RWPE1 (cell line): ENCODE results near the gene BIRC5.
A peak's percentile ranks its signal among the peaks of the same experiment; 100 is the strongest.

Source experiments
- CTCF ChIA-PET: fragments of 350-600 bp; sonication (Branson Sonifier 250); formaldehyde crosslinking; extraction: SDS; loops from one replicate; lab custom pipeline; 2021; lab: Yijun Ruan, JAX
- POLR2A ChIA-PET: fragments of 400-600 bp; formaldehyde crosslinking; extraction: SDS; loops from one replicate; lab custom pipeline; 2020; ENCODE audit warnings: antibody characterized with exemption; ENCODE audit not compliant: low non-redundant PET; lab: Yijun Ruan, JAX
- DNase-seq: peaks from one replicate; pipeline ENCODE4 v3.0.0; 2012; ENCODE audit warnings: low spot score
- H3K27ac ChIP-seq: fragments of 450-650 bp; 2 replicates; pipeline ENCODE4 v1.5.1; 2017
- TF ChIP-seq, protein P1 (sequence below): fragments of 450-650 bp; conservative IDR thresholded peaks from 2 replicates; pipeline ENCODE4 v1.5.1; 2017; ENCODE audit warnings: low read depth, mild to moderate bottlenecking

BIRC5 gene

DNA sequence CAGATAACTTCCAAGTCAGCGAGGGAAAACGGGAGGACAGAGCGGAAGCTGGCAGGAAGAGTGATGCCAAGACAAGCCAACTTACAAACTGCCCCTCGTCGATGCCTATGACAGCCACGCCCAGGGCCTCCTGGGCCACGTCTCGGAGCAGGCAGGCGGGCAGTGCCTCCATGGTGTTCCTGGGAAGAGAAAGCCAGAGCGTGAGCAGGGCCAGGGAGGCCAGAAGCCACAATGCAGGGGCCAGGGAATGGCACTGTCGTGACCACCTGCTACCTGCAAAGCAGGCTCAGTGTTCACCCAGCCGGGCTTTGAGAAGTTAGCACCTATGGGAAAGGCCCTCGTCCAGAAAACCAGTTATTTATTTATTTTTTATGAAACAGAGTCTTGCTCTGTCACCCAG lies 31.5 kb upstream of the BIRC5 start:
- ChIA-PET CTCF (interaction anchor here (1.9 kb wide), 1 partner anchor 97 kb away, joined by 4 read pairs; no protein-coding TSS in a partner anchor), POLR2A (interaction anchor here (0.6 kb wide), 1 partner anchor 42 kb away, joined by 3 read pairs; no protein-coding TSS in a partner anchor)
- peak overlapping the region; percentile 20; the same call in 1 of the 2 replicates for H3K27ac ChIP-seq
- no peak for DNase-seq
- TF ChIP-seq, protein P1, sequence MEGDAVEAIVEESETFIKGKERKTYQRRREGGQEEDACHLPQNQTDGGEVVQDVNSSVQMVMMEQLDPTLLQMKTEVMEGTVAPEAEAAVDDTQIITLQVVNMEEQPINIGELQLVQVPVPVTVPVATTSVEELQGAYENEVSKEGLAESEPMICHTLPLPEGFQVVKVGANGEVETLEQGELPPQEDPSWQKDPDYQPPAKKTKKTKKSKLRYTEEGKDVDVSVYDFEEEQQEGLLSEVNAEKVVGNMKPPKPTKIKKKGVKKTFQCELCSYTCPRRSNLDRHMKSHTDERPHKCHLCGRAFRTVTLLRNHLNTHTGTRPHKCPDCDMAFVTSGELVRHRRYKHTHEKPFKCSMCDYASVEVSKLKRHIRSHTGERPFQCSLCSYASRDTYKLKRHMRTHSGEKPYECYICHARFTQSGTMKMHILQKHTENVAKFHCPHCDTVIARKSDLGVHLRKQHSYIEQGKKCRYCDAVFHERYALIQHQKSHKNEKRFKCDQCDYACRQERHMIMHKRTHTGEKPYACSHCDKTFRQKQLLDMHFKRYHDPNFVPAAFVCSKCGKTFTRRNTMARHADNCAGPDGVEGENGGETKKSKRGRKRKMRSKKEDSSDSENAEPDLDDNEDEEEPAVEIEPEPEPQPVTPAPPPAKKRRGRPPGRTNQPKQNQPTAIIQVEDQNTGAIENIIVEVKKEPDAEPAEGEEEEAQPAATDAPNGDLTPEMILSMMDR, result no peak

DNA sequence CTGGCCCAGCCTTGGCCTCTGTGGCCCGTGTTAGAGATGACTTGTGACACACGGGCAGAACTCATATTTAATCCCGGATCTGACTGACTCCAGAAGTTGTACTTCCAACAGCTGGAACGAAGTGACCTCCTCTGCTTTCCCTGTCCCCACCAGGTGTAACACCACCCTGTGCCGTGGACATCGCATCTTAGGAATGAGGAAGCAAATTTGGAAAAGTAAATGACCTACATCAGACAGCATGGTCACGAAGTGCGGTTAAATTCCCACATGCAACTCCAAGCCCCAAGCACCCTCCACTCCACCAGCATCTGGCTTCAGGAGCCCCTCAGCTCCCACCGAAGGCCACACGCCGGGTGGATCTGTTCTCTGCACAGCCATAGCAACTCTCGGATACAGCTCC lies 30.1 kb upstream of the BIRC5 start:
- CTCF ChIA-PET, result interaction anchor here (0.7 to 1.9 kb wide), 2 partner anchors 59 to 99 kb away, joined by 3 to 4 read pairs; no protein-coding TSS in a partner anchor
- POLR2A ChIA-PET, result no interaction called here
- peak overlapping the region; percentile 81 for H3K27ac ChIP-seq
- no peak for DNase-seq
- TF ChIP-seq, protein P1, result no peak

DNA sequence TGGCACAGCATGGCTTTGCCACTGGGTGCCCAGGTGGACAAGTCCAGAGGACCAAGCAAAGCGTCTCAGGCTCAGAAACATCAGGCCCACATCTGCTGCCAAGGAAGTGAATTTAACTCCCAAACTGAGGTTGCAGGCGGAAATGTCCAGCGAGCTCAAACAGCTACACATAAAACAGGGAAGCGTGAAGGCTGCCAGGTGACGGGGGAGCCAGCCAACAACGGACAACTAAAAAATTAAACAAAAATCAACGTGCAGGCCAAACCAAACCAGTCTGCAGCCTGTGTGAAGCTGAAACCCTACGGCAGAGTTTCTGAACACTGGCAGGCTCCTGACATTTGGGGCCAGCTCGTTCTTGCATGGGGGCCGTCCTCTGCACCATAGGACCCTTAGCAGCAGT lies 29.7 kb upstream of the BIRC5 start:
- H3K27ac ChIP-seq, result peak overlapping the region; percentile 81
- TF ChIP-seq, protein P1, result no peak
- CTCF ChIA-PET, result interaction anchor here (0.7 to 1.9 kb wide), 2 partner anchors 60 to 99 kb away, joined by 3 to 4 read pairs; no protein-coding TSS in a partner anchor
- POLR2A ChIA-PET, result no interaction called here
- no peak for DNase-seq

DNA sequence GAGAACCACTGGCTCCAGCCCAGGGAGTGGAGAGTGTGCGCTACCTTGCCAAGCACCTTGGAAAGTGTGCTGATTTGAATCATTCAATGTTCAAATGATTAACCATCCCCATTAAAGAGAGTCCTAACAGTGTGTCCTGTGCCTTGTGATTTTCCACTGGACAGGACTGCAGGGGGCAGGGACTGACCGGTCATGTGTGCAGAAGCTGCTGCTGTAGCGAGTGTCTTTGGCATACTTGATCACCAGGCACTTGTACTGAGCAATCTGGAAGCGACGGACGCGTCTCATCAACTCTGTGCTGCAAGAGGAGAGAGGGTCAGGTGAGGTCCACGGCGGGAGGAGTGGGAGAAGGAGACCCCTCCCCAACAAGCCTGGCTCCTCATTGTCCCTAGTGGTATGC lies 29.2 kb upstream of the BIRC5 start:
- POLR2A ChIA-PET, result no interaction called here
- DNase-seq, result no peak
- TF ChIP-seq, protein P1, result no peak
- peak overlapping the region; percentile 81 for H3K27ac ChIP-seq
- CTCF ChIA-PET, result interaction anchor here (0.7 kb wide), 1 partner anchor 60 kb away, joined by 3 read pairs; no protein-coding TSS in a partner anchor

DNA sequence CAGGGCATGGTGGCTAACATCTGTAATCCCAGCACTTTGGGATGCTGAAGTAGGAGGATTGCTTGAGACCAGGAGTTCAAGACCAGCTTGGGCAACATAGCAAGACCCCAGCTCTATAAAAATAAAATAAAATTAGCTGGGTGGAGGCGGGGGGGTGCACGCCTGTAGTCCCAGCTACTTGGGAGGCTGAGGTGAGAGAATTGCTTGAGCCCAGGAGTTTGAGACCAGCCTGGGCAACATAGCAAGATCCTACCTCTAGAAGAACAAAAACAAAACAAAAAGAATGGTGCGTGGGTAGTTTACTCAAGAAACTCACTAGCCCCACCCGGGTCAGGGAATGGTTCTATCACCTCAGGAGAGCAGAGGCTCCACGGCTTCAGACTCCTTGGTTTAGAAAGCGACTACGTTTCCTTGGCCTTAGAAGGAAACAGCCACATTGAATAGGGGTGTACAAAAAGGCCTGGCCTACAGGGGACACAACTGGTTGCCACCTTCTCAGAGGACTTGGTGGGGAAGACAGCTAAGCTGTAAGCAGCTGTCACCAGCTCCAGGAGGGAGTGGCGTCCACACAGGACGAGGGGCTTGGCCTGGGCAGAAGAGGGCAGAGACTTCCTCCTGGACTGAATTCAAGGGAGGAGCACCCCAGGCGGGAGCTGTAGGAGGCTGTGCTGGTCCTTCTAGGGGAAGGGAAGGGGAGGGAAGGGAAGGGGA lies 27.9 kb upstream of the BIRC5 start:
- no peak for DNase-seq
- H3K27ac ChIP-seq, result peak overlapping the region; percentile 81
- ChIA-PET CTCF (interaction anchor here (0.5 to 1.5 kb wide), 11 partner anchors 10 to 236 kb away, joined by 3 to 6 read pairs (median 4); no protein-coding TSS in a partner anchor), POLR2A (no interaction called here)
- TF ChIP-seq, protein P1, result no peak

DNA sequence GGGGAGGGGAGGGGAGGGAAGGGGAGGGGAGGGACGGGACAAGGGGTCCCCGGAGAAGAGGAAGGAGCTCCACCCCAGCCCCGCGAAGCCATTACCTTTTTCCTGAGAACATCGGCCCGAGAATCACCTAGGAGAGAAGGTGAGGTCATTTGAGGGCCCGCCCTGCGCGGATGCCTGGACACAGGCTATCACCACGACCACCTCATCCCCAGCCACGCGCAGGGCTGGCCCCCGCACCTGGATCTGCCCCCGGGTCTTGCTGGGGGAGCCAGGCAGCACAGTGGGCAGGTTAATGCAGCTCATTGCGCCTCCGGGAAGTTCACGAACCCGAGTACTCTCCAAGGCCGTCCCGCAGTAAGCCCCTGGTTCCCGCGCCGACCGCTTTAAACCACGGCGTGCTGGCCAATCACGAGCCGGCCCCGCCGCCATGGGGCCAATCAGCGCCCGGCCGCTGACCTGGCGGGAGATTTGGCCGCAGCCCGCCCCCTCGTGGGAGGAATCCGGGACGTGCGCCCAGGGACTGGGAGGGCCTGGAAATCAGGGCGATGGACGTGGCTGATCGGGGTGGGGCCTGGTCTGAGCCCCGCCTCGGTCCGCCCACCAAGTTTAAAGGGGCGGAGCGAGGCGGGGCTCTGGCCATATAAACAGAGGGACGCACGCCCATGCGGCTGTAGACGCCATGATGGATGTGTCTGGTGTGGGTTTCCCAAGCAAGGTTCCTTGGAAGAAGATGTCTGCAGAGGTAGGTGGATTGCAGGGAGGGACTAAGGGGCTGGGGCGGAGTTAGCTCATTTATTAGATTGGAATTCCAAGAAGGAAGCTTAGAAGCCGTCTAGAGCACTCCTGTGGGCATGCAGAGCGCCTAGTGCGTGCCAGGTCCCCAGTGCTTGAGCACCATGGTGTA lies 27.1 kb upstream of the BIRC5 start, which contains the start of the genes AFMID and TK1:
Gene AFMID (plus strand): TSS at position 671 of the 904 bp plus-strand sequence. CDS start 9 bp downstream, at position 680.
Gene TK1 (minus strand): TSS at position 361 of the 904 bp plus-strand sequence. CDS start 58 bp downstream, at position 303.
- ChIA-PET POLR2A (interaction anchor here (1.0 kb wide), 1 partner anchor 12 kb away, joined by 3 read pairs; no protein-coding TSS in a partner anchor), CTCF (interaction anchor here (0.5 to 1.5 kb wide), 13 partner anchors 11 to 237 kb away, joined by 3 to 6 read pairs (median 4); no protein-coding TSS in a partner anchor)
- H3K27ac ChIP-seq, result peak within 1 kb of the TSS; percentile 81
- TF ChIP-seq, protein P1, result peak; percentile 69
- peak; percentile 99 for DNase-seq
